NCI-H82 treated with DMSO at 0.1 percent for 48 hours (cell line): ENCODE measurements around the gene PHACTR1.
"Not testable (repeated sequence)": the region's sequence is repeated elsewhere in the genome, so short reads cannot be mapped to it uniquely, and the experiment has no call there.

ENCODE experiments used
- DNase-seq: peaks from one replicate; lab custom pipeline; 2025; ENCODE audit not compliant: unreplicated experiment; lab: John Stamatoyannopoulos, UW

Gene PHACTR1

GRCh38 chr6:12896208-12896733 lies 179.7 kb downstream of the PHACTR1 start:
- no peak for DNase-seq

- DNase-seq, result no peak
These were observed 182.0 kb downstream of the PHACTR1 start for GRCh38 chr6:12898603-12899002.

- DNase-seq, result no peak
These were observed 182.7 kb downstream of the PHACTR1 start for GRCh38 chr6:12899046-12899833.

GRCh38 chr6:12903246-12903645 lies 186.7 kb downstream of the PHACTR1 start:
- no peak for DNase-seq

- peak; percentile 71 for DNase-seq
These were observed 193.3 kb downstream of the PHACTR1 start for GRCh38 chr6:12909833-12910232.

- peak; percentile 40 for DNase-seq
These were observed 194.9 kb downstream of the PHACTR1 start for GRCh38 chr6:12911427-12911826.

GRCh38 chr6:12913201-12913600 lies 196.6 kb downstream of the PHACTR1 start:
- no peak for DNase-seq

- no peak for DNase-seq
These were observed 199.4 kb downstream of the PHACTR1 start for GRCh38 chr6:12916006-12916405.

- no peak for DNase-seq
These were observed 200.0 kb downstream of the PHACTR1 start for GRCh38 chr6:12916420-12917136.

GRCh38 chr6:12921467-12921866 lies 204.9 kb downstream of the PHACTR1 start:
- no peak for DNase-seq

- no peak for DNase-seq
These were observed 207.2 kb downstream of the PHACTR1 start for GRCh38 chr6:12923644-12924235.

- no peak for DNase-seq
These were observed 208.3 kb downstream of the PHACTR1 start for GRCh38 chr6:12924911-12925310.

GRCh38 chr6:12927746-12928145 lies 211.2 kb downstream of the PHACTR1 start:
- no peak for DNase-seq

- DNase-seq, result no peak
These were observed 213.1 kb downstream of the PHACTR1 start for GRCh38 chr6:12929678-12930077.

- no peak for DNase-seq
These were observed 215.1 kb downstream of the PHACTR1 start for GRCh38 chr6:12931639-12932038.

GRCh38 chr6:12935637-12936036 lies 219.1 kb downstream of the PHACTR1 start:
- DNase-seq, result no peak

GRCh38 chr6:12937971-12938370 lies 221.4 kb downstream of the PHACTR1 start:
- no peak for DNase-seq

- DNase-seq, result no peak
These were observed 222.7 kb downstream of the PHACTR1 start for GRCh38 chr6:12939314-12939713.

- DNase-seq, result no peak
These were observed 224.9 kb downstream of the PHACTR1 start for GRCh38 chr6:12941422-12941821.

- DNase-seq, result no peak
These were observed 227.0 kb downstream of the PHACTR1 start for GRCh38 chr6:12943549-12943948.

- DNase-seq, result no peak
These were observed 227.4 kb downstream of the PHACTR1 start for GRCh38 chr6:12944001-12944400.

GRCh38 chr6:12944528-12944927 lies 228.0 kb downstream of the PHACTR1 start:
- DNase-seq, result not testable (repeated sequence)
